ENCODE results near the gene RER1.

RER1 gene, protein sequence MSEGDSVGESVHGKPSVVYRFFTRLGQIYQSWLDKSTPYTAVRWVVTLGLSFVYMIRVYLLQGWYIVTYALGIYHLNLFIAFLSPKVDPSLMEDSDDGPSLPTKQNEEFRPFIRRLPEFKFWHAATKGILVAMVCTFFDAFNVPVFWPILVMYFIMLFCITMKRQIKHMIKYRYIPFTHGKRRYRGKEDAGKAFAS

DNA sequence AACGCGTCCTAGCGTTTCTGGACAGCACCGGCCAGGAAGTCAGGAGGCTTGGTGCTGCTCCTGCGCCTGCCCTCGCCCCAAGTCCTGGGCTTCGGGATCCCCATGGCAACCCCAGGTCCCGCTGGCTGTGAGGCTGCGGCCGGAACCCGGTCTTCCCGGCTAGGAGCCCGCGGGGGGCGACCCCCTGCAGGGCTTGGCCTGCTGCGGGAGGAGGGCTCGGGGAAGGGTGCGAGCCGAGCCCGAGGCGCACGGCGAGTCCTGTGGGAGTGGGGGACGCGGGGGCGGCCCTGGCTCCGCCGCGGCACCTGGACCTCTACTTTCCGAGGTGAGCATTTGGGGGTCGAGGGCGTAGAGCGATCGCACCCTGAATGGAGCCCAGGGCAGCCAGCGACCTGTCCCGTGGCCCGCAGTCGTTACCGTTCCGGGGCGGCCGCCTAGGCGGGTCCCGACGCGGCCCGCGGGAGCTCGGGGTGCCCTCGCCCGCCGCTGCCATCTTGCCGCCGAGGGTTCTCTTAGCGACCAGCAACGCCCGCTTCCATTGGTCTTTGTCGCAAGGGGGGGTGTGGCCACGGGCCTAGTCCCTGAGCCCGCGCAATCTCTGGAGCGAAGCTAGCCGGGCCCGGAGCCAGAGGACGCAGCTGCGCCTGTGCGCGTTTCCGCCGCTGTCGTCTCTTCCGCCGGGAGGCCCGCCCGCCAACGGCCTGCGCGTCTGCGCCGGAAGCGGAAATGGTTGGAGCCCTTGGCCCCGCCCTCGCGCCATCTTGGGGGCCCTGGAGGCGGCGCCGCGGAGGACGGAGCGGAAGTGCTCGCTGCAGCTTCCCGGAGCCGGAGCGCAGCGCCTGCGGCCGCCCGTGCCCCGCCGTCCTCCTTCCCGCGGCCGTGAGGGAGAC is at the start of gene RER1, which contains the start of gene MORN1:
TSS of gene RER1 (plus strand) at position 801 of the 890 bp plus-strand sequence. CDS start 3,950 bp downstream, outside the sequence.
TSS of gene MORN1 (minus strand) at position 514 of the 890 bp plus-strand sequence. CDS start at position 493, 21 bp downstream.
- DNase-seq (ENCODE audit: low read depth): peak; percentile 98

DNA sequence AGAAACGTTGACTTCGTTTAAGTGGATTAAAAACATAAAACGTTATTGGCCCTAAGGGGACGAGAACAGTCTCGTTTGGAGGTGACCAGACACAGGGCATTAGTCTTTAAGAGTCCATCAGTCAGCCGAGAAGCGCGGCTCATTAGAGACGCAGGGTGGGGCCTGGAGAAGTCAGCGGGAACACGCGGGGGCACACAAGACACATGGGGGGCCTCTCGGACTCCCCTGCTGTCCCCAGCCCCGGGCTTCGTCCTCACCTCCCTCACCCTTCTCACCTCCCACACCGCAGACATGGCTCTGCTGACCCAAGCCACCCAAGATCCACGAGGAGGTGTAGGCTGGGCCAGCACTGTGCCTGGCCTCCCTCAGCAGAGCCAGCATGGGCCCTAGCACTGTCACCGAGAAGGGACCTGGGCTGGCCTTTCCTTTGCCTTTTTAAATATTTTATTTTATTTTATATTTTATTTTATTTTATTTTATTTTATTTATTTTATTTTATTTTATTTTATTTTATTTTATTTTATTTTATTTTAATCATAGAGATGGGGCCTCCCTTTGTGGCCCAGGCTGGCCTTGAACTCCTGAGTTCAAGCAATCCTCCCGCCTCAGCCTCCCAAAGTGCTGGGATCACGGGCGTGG is 49.1 kb upstream of the RER1 start:
- DNase-seq (ENCODE audit: low read depth): no peak

DNA sequence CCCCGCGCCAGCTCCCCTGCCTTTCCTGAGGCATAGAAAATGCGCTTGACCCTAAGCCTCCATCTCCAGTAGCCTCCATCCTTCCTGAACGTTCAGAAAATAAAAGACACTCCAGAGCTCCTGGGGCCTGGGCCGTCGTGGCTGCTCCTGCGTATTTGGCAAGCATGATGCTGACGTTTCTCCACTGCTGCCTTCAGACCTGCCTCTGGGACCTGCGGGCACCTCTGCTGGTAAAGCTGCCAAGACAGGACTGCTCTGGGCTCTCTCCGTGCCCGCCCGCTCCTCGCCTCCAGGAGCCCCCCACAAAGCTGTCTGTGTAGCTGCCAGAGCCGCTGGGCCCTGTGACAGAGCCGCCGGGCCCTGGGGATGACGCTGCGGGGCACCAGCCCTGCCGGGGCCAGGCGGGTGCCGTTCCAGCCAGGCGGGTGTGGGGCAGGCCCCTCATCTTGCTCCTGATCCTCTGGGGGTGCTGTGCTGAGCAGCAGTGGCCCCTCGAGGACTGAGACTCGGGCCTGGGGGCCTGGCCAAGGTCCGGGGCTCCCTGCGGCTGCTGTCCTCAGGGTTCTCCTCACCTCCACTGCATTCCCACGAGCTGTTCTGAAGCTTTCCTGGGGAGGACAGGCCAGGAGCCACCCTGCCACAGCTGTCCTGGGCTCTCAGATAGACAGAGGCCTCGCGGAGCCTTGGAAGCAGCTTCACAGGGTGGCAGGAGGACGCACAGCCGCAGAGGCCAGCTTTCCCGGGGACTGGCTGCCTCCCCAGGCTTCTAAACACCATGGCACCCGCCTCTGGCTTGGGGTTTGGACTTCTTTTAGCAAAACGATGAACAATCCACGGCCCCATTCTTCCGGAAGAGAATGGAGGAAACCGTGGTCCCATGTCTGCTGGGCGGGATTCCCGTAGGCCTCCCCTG is 48.4 kb upstream of the RER1 start:
- DNase-seq (ENCODE audit: low read depth): no peak

DNA sequence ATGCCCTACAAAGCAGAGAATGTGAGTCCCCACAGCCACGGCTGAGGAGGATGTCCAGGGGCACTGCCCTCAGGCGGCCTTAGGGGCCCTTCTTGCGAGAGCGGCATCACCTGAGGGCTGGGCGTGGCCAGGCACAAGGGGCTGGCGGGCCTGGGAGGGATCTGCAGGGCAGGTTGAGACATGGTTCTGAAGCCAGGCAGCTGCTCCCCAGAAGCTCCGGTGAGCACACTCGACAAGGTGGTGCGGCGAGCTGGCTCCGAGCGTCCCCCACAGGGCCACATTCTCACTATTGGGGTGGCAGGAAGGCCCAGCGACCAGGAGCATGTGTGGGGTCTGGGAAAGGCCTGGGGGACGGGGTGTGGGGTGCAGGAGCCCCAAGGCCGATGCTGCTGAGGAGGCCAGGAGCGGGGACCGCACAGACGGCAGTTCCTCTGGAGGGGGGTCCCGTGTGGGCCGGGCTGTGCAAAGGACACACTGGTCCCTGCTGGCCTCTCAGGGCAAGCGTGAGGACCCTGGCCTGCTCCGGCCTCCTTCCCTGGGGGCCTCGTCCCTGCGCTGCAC is 47.4 kb upstream of the RER1 start:
- DNase-seq (ENCODE audit: low read depth): no peak

DNA sequence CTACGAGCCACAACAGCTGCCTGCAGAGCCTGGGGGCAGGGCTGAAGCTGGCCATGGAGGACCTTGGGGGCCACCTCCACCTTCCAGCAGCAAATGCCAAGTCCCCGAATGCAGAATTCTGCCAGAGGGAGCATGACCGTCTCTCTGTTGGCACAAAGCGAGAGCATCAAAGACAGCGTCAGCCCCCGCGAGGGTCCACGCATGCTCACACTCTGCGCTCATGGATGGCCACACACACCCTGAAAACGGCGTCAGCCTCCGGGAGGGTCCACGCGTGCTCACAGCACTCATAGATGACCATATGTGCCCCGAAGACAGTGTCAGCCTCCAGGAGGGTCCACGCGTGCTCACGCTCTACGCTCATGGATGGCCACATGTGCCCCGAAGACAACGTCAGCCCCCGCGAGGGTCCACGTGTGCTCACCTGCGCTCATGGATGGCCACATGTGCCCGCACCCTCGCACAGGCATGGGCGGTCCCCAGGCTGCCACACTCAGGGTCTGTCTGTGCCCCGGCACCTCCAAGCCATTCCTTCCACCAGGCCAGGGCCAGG is 46.8 kb upstream of the RER1 start:
- no peak for DNase-seq (ENCODE audit: low read depth)

DNA sequence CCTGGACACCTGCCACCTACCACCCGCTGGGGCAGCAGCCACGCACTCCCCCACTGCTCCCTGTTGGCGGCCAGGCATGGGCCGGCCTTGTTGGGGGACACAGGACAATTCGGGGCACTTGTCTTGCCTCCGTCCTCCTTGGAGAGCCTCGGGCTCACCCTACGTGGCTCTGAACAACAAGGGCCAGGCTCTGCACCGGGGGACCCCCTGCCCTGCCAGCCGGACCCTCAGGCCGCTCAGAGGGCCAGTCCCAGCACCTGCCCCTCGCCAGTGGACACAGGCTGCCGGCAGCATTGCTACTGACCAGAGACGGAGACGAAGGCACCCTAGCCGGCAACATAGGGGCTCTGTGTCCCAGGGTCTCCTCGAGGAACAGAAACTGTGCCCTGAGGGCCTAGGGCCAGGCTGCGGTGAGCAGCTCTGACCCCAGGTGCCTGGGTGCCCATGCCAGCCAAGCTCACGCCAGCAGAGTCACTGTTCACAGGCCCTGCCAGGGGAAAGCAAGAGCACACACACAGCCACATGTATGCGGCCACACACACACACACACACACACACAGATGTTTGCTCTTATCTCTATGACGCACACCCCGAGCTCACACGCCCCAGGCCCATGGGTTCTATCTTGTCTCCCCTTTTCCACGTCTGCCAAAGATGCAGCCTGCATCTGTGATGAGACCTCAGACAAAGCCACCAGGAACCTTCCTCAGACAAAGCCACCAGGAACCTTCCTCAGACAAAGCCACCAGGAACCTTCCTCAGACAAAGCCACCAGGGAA is 46.2 kb upstream of the RER1 start:
- DNase-seq (ENCODE audit: low read depth): no peak

DNA sequence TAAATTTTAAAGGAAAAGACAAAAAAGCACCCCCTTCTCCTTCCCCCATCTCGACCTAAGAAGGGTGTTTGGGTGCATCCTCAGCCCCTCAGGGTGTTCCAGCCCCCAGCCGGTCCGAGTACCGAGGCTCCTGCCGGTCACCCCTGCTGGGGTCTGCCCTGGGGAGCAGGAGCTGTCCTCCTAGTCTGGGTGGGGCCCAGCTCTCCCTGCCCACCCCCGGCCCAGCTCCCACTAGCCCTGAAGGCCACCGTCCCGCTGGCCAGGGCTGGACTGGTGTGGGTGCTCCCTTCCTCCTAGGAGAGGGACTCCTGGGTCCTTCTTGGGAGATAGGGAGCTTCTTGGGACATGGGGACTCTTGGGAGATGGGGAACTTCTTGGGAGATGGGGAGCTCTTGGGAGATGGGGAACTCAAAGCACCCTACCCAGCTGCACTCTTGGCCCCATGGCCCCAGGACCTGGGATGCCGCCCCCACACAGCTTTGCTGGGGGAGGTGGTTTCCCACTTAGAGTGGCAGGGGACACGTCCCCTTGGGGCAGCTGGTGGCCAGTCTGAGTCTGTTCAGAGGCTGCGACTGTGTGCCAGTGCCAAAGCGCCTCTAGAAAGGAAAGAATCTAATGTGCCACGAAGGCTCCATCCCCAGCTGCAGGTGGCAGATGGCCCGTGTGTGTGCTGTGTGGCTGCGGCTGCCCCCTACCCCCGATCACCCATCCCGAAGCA is 44.8 kb upstream of the RER1 start:
- no peak for DNase-seq (ENCODE audit: low read depth)

DNA sequence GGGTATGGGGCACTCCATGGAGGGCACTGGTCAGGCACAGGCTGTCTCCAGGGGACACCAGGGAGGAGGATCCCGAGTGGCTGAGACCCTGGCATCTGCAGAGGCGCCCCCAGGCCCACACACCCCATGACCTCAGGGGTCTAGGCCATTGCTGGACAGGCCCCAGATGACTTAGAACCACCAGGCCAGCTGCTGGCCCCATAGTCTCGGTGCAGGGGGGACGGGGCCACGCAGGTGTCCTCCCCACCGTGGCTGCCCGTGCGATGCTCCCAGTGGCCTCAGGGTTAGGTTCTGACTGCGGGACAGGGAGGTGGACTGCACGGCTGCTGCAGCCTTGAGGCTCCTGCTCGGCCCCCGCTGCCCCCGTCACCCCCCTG is 44.2 kb upstream of the RER1 start:
- no peak for DNase-seq (ENCODE audit: low read depth)

DNA sequence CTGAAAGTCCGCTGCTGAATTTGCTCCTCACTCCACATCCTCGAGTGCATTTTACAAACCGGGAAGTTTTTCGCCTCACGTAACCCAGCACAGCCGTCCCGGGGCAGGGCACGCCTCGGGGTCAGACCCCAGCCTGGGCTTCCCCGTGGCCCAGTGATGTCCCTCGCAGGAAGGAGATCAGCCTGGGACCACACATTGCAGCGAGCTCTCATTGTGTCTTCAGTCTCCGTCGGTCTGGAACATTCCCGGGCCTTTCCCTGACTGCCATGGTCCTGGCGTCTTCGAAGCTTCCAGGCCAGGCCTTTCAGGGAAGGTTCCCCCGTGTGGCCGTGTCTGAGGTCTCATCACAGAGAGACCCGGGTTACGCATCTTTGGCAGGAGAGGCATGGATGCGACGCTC is 43.7 kb upstream of the RER1 start:
- no peak for DNase-seq (ENCODE audit: low read depth)

DNA sequence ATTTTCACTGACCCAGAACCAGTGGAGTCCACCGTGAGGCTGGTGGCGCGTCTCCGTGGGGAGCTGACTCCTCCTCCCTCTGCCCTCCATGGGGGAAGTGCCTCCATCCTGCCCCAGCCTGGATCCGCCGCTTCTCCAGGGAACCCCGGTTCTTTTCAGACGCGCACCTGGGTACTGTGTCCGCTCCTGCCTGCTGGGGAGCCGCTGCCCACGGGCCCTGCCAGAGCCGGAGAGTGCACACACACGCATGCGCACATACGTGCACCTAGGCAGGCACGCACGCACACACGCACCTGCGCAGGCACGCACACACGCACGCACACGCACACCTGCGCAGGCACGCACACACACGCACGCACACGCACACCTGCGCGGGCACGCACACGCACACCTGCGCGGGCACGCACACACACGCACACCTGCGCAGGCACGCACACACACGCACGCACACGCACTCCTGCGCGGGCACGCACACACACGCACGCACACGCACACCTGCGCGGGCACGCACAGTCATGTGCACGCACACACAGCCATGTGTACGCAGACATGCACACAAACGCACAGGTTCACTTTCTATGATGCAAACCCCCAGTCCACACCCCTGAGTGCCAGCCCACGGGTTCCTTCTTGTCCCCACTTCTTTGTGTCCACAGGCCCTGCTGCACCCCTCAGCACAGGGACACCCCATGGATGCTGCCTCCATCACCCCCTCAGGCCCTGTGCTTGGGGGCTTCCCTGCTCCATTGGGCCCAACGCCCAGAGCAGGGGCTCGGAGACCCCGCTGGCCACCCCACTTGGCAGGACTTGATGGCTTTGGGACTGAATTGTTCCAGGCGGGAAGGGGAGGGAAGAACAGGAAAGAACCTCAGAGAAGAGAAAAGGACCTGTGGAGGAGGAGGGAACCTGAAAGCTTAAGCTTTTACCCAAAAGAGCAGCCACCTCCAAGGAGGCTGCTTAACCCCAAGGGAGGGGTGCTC is 43.0 kb upstream of the RER1 start:
- DNase-seq (ENCODE audit: low read depth): no peak

DNA sequence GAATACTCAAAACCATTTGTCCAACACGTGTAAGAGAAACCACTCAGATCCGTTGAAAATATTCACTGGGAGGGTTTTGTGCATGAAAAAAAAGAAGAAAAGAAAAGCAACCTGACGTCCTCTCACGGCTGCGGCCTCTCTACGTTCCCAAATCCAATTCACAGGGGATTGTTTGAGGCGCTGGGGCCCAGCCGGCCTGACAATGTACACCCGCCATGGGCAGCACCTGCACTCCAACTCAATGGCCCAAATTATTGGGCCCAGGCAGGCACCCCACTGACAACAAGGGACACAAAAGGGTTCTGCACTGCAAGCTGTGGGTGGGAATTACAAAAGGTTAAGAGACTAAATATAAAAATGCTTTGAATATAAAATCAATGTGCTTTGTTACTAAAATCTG is 41.8 kb upstream of the RER1 start:
- DNase-seq (ENCODE audit: low read depth): no peak

DNA sequence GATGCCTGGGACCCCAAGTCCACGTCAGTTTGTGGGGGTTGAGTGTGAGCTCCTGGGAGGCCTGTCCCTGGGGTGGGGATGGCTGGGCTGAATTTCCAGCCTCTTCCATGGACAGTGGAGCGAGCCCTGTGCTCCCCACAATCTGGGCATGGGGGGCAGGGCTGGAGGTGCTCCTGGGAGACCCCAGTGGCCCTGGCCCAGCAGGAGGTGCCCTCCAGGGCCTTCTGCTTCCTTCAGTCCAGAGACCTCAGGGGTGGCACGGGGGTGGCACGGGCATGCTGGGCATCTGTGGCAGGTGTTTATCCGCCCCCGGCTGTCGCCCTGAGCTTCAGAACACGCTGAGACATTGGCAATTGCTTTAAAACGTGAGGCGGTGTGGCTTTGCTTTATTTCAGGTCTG is 41.1 kb upstream of the RER1 start:
- DNase-seq (ENCODE audit: low read depth): no peak

DNA sequence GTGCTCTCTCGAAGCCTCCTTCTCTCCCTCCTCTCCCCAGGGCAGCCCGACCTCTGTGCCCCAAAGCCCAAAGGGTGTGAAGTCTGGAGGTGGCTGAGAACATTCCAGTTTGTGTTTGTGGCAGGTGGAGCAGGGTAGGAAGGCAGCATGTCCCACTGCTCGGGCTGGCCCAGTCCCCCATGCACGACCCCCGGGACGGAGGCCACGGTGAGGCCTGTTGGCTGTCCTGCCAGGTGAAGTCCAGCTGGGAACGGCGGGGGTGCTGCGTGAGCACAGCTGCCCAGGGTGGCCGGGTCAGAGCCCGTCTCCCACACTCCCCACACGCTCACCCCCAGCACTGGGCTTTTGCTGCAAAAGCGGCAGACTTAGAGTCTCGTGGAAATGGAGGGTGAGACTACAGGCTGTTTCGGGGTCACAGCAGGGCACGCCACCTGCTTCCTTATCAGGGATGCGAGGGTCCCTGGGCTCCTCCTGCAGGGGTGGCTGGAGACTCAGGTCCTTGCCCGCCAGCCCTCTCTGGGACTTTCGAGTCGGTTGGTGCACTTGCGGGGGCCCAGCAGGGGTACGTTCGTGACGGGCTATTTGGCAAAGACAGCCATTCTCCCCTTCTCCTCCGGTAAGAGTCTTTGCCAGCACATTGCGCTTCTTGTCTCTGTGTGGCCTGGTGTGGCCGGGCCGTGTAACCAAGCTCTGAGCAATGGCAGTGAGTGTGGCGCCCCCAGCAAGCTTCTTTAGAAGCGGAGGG is 40.6 kb upstream of the RER1 start:
- no peak for DNase-seq (ENCODE audit: low read depth)

DNA sequence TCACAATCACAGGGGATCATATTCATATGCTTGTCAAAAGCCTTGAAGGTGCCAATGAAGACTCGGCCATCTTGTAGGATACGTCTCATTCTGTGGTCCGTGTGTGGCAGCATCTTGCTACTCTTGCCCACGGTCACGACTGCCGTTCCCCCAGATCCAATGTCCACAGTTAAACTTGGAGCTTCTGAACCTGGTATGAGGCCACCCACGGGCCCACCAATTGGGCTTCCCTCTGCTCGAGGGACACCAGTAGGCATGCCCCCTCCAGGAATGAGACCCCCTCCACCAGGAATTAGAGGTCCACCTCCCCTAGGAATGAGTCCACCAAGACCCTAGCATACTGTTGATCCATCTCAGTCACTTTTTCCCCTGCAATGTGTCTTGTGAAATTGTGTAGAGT is 39.9 kb upstream of the RER1 start:
- no peak for DNase-seq (ENCODE audit: low read depth)

DNA sequence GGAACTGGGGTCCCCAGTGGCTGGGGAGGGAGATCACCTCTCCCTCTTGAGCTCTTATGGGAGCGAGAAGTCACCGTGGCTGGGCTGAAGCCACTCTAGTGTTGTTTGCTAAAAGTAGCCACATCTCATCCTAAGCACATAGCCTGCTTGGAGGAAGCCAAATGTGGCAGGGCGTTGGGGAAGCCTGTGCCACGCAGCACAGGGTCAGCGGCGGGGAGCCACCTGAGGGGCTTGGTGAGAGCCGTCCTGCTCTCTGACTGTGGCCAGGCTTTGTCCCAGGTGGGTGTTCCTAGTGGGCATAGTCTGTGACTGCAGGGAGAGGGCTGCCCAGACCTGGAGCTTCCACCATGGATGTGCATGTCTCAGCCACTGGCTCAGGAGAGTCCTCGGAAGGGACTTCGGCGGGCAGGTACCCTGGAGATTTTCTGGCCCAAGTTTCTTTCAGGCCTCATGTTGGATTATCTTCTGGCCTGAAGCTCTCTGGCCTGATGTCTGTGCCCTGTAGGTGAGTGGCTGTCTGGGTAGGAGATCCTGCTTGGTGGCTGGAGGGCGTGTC is 39.2 kb upstream of the RER1 start:
- DNase-seq (ENCODE audit: low read depth): no peak

DNA sequence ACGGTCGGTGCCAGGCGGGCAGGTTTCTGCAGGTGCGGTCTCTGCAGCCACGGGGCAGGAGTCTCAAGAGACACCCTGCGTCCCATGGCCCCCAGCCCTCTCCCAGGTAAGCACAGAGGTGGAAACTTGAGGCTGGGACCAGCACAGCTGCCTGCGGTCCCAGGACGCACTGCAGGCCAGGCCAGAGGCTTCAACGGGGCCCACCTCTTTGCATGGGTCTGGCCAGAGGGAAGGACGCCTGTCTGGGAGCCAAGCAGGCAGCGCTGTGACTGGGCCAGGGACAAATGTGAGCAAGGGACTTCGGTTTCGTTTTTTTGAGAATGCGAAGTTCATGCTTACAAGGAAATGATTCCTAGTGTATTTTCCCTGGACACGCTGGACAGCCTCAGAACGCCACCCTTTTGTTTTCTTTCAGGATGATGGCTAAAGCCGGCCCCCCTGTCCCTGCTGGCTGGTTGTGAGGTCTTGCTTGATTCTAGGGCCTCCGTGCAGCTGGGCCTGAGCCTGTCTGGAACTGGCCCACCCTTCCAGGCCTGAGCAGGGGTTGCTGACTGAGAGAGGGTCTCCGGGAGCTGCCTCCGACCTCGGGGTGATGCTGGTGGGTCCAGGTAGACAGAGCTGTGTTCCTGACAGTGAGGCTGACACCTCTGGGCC is 38.6 kb upstream of the RER1 start:
- no peak for DNase-seq (ENCODE audit: low read depth)
